Adrenal gland (tissue), 5 donors: Measurements from ENCODE around the gene IL11RA.

Source experiments
- POLR2A ChIP-seq, 2 donors: fragments of 450-650 bp; IDR thresholded peaks; one replicate each; pipeline ENCODE4 v1.6.1; 2017; ENCODE audit warnings: antibody characterized with exemption in 2 of 2, mild to moderate bottlenecking in 2 of 2, moderate library complexity in 1 of 2
- TF ChIP-seq, protein P1 (sequence below), 6 experiments: fragments of 450-650 bp in 4 of 6; fragments of 200-600 bp in 2 of 6; sonication (generic) in 1 of 6; IDR thresholded peaks; 1 replicate in 5 of 6; 2 replicates in 1 of 6; pipeline versions ENCODE4 v1.5.1 to v1.8.0; 2016 to 2021; ENCODE audit warnings: antibody characterized with exemption in 6 of 6, mild to moderate bottlenecking in 2 of 6, moderate library complexity in 1 of 6
- donor health status: DM: no; HTN: no; CAD: no.

GRCh38 chr9:34638138-34638445 lies 13.9 kb upstream of the IL11RA start:
- TF ChIP-seq, protein P1, sequence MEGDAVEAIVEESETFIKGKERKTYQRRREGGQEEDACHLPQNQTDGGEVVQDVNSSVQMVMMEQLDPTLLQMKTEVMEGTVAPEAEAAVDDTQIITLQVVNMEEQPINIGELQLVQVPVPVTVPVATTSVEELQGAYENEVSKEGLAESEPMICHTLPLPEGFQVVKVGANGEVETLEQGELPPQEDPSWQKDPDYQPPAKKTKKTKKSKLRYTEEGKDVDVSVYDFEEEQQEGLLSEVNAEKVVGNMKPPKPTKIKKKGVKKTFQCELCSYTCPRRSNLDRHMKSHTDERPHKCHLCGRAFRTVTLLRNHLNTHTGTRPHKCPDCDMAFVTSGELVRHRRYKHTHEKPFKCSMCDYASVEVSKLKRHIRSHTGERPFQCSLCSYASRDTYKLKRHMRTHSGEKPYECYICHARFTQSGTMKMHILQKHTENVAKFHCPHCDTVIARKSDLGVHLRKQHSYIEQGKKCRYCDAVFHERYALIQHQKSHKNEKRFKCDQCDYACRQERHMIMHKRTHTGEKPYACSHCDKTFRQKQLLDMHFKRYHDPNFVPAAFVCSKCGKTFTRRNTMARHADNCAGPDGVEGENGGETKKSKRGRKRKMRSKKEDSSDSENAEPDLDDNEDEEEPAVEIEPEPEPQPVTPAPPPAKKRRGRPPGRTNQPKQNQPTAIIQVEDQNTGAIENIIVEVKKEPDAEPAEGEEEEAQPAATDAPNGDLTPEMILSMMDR (IDR thresholded peaks at IDR 0.05), result no peak
- TF ChIP-seq POLR2A (IDR thresholded peaks at IDR 0.05), result no peak
